ENCODE results near the gene HMGN5.

Gene HMGN5

GRCh38 chrX:81201671-81202455 lies at the start of gene HMGN5, which contains the start of gene SH3BGRL:
Gene HMGN5 (minus strand): TSS chrX:81201913. CDS start chrX:81121549, 80,364 bp downstream.
Gene SH3BGRL (plus strand): TSS chrX:81202102. CDS start chrX:81202201, 99 bp downstream.
- DNase-seq, result peak; percentile 68

GRCh38 chrX:81241753-81242152 lies 40.0 kb upstream of the HMGN5 start:
- no peak for DNase-seq

DNA sequence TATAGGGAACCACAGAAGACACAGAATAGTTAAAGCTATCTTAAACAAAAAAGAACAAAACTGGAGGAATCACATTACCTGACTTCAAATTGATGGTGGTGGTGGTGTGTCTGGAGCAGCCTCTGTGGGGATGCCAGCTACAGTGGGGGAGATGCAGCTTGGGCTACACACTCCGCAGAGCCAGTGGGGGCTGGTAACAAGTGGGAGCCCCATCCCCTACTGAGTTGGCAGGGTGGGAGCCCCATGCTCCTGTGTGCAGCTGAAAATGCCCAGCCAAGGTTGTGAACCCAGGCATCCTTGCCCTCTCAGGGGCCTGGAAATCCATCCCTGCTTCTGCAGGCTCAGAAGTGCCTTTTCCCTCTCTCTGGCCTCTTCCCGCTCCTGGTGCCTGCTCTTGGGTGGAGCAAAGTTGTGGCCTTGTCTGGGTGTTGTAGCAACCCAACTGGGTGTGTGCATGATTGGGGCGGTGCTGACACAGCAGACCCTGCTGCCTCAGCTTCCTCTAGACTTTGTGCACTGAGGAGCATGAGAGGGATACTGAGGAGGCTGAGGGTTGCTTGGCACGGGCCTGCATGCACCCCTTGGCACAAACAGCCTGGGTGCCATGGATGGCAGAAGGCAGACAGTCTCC lies 39.1 kb upstream of the HMGN5 start:
- DNase-seq, result no peak

DNA sequence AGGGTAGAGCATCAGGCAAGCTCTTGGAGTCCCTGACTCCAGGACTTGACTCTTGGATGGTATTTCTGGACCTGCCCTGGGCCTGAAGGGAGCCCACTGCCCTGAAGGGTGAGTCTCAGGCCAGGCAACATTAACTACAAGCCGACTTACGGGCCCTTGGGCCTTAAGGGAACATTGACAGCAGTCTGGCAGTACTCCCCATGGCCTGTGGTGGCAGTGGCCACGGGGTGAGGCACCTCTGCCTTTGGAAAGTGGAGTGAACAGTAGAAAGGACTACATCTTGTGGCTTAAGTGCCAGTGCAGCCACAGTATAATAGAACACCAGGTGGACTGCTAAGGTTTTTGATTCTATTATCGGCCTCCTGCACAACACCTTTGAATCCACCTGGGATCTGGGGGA lies 36.5 kb upstream of the HMGN5 start:
- DNase-seq, result no peak

- DNase-seq, result no peak
Observed at GRCh38 chrX:81237516-81237915, 35.8 kb upstream of the HMGN5 start.

- no peak for DNase-seq
Observed at GRCh38 chrX:81232218-81232617, 30.5 kb upstream of the HMGN5 start.

DNA sequence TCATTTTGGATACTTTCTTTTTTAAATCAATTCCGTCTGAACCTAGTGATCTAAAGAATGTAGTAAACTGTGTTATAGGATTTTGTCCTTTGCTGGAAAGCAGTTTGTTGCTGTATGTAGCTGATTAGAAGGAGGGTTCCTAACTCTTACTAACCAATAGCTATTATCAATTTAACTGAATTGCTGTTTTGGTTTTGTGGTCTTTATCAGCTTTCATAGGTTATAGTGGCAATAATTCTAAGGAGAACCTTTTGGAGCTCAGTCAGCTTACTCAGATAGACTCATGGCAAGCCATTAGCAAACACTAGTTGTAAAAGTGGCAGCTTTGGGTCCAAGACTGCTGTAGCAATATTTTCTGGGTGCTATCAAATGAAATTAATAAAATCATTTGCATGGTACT lies 29.8 kb upstream of the HMGN5 start:
- DNase-seq, result no peak

DNA sequence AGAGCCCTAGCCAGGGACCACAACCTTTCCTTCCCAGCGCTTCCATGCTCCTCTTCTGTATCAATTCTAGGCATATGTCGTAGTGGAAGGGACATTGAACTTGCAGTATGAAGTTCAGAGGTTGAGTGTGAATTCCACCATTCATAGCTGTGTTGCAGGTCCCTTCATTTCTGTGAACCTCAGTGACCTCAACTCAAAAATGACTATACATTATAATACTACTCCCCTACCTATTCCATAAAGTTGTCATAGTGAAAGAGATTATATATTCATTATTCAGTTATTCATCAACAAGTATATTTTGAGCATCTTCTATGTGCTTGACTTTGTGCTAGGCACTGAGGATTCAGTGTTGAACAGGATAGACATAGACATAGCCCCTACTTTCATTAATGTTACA lies 28.2 kb upstream of the HMGN5 start:
- DNase-seq, result no peak

- DNase-seq, result no peak
Observed at GRCh38 chrX:81229229-81229628, 27.5 kb upstream of the HMGN5 start.

GRCh38 chrX:81215685-81216084 lies 14.0 kb upstream of the HMGN5 start:
- DNase-seq, result no peak

DNA sequence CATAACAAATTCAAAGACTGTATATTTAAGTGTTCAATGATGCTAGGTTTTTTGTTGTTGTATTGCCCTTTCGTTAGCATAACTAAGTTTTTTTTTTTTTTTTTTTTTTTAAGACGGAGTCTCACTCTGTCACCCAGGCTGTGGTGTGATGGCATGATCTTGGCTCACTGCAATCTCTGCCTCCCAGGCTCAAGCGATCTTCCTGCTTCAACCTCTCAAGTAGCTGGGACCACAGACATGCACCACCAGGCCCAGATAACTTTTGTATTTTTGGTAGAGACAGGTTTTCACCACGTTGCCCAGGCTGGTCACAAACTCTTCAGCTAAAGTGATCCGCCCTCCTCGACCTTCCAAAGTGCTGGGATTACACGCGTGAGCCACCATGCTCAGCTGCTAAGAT lies 7.2 kb upstream of the HMGN5 start:
- DNase-seq, result no peak

DNA sequence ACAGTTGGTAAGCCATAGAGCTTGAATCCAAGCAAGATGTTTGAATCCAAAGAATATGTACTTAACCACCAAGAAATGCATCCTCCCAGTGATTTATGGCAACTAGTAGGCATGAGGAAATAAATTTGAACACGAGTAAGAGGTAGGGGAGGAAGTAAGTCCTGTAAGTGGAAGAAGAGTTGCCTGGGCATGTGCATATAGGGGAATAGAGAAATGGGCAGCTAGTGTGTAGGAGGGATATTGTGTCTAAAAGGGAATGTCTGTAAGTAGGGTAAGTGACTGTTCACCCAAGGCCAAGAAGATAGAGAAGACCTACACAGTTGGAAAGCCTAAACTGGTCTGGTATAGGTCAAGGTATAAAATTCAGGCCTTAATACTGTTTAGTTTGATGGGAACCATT lies 4.8 kb upstream of the HMGN5 start:
- DNase-seq, result no peak

DNA sequence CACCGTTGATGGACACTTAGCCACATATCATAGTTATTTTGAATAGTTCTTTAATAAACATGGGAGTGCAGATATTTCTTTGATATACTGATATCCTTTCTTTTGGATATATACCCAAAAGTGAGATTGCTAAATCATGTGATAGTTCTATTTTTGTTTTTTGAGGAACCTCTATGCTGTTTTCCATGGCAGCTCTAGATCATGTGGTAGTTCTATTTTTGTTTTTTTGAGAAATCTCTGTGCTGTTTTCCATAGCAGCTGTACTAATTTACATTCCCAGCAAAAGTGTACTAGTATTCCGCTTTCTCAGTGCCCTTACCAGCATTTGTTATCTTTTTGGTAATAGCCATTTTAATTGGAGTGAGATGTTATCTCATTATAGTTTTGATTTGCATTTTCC lies 3.8 kb upstream of the HMGN5 start:
- no peak for DNase-seq

DNA sequence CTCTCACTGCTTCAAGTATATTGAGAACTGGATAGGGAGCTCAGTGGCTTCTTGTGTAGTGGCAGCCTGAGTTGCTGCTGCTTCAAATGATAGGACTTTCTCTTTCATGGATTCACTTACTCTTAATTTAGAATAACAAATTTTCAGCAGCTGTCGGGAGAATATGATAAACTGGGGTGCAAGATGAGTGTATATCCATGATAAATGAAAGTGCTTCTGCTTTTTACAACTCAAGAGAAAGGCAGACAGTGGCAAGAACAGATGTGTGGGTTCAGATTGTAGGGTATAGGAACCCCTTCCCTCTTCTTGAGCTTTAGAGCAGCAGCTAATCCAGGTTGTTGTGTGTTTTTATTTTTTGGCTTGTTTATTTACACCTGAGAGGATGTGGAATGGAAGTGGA lies 1.2 kb upstream of the HMGN5 start:
- no peak for DNase-seq

GRCh38 chrX:81202456-81202819 lies 725 bp upstream of the HMGN5 start:
- no peak for DNase-seq

DNA sequence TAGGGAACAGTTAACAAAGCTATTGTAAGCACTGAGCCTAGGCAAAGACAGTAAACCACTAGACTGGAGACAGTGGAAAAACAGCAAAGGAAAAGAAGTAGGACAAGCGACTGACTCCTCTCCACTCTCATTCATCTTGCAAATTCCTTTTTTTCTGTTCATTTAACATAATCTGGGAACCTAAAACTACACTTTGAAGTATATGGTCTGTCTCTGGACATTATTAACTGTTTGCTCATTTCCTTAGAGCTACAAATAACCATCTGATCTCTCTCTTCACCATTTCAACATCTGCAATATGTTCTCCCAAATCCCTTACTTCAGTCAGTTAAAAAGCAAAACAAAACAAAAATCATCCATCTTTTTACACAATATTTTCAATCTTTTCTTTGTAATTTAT lies 642 bp downstream of the HMGN5 start:
- peak; percentile 7 for DNase-seq

GRCh38 chrX:81195712-81196111 lies 6.0 kb downstream of the HMGN5 start:
- DNase-seq, result peak; percentile 2

- DNase-seq, result no peak
Observed at GRCh38 chrX:81195259-81195658, 6.5 kb downstream of the HMGN5 start.

GRCh38 chrX:81174286-81174685 lies 27.4 kb downstream of the HMGN5 start:
- DNase-seq, result peak; percentile 2

GRCh38 chrX:81168391-81168790 lies 33.3 kb downstream of the HMGN5 start:
- no peak for DNase-seq

- DNase-seq, result peak; percentile 80
Observed at GRCh38 chrX:81121513-81122363, 80.0 kb downstream of the HMGN5 start.

- peak; percentile 55 for DNase-seq
Observed at GRCh38 chrX:81120936-81121371, 80.8 kb downstream of the HMGN5 start.

- DNase-seq, result no peak
Observed at GRCh38 chrX:81120258-81120935, 81.3 kb downstream of the HMGN5 start.

All from kidney glomerular epithelial cell (primary cell).